HepG2 (cell line): ENCODE measurements around the gene ANKRD40. TPM values are rescaled to one million over a fixed set of nuclear protein-coding genes. Genes with fewer than 3 reads are reported as not detected.

Source experiments
- ETS1 ChIP-seq: sonication (generic); formaldehyde crosslinking; IDR thresholded peaks from 2 replicates; pipeline ENCODE4 v1.4.0; 2020; ENCODE audit warnings: missing genetic modification reagents
- EZH2 ChIP-seq: conservative IDR thresholded peaks from 2 replicates; pipeline ENCODE4 v1.6.1; 2012; ENCODE audit warnings: mild to moderate bottlenecking, low read depth, low read length, moderate library complexity
- FOXP1 ChIP-seq, 2 experiments: fragments of 450-650 bp in 1 of 2; IDR thresholded peaks; 2 replicates each; pipeline ENCODE4 v1.6.1; 2017 to 2018; ENCODE audit warnings: antibody characterized with exemption in 1 of 2
- HOXA5 ChIP-seq: sonication (generic); formaldehyde crosslinking; IDR thresholded peaks from 2 replicates; pipeline ENCODE4 v1.4.0; 2020; ENCODE audit warnings: missing genetic modification reagents
- IKZF1 ChIP-seq: fragments of 450-650 bp; IDR thresholded peaks from 2 replicates; pipeline ENCODE4 v1.7.1; 2016
- KDM2A ChIP-seq: sonication (generic); formaldehyde crosslinking; IDR thresholded peaks from 2 replicates; pipeline ENCODE4 v1.4.0; 2020; ENCODE audit warnings: low read depth, missing genetic modification reagents, borderline replicate concordance
- MATR3 ChIP-seq: sonication (generic); formaldehyde crosslinking; IDR thresholded peaks from 2 replicates; pipeline ENCODE4 v1.4.0; 2020; ENCODE audit warnings: missing genetic modification reagents
- MLLT10 ChIP-seq: sonication (generic); formaldehyde crosslinking; IDR thresholded peaks from 2 replicates; pipeline ENCODE4 v1.4.0; 2020; ENCODE audit warnings: missing genetic modification reagents
- NRL ChIP-seq: sonication (generic); formaldehyde crosslinking; IDR thresholded peaks from 2 replicates; pipeline ENCODE4 v1.5.0; 2020; ENCODE audit warnings: missing genetic modification reagents, mild to moderate bottlenecking, moderate library complexity, borderline replicate concordance
- RARA ChIP-seq: IDR thresholded peaks from 2 replicates; pipeline ENCODE4 v1.6.1; 2016; ENCODE audit warnings: missing genetic modification reagents, missing compliant biosample characterization
- RORA ChIP-seq: sonication (generic); formaldehyde crosslinking; IDR thresholded peaks from 2 replicates; pipeline ENCODE4 v1.5.0; 2020; ENCODE audit warnings: mild to moderate bottlenecking, missing genetic modification reagents, moderate library complexity
- TERF1 ChIP-seq: sonication (generic); formaldehyde crosslinking; IDR thresholded peaks from 2 replicates; pipeline ENCODE4 v1.8.0; 2022; ENCODE audit warnings: mild to moderate bottlenecking, missing genetic modification reagents, moderate library complexity
- ZBTB20 ChIP-seq: sonication (generic); formaldehyde crosslinking; IDR thresholded peaks from 2 replicates; pipeline ENCODE4 v1.8.1; 2023; ENCODE audit warnings: missing genetic modification reagents, low read depth, mild to moderate bottlenecking, borderline replicate concordance
- ZBTB43 ChIP-seq: sonication (generic); formaldehyde crosslinking; conservative IDR thresholded peaks from 2 replicates; pipeline ENCODE4 v1.4.0; 2020; ENCODE audit warnings: missing genetic modification reagents
- ZFYVE20 ChIP-seq: sonication (generic); formaldehyde crosslinking; IDR thresholded peaks from 2 replicates; pipeline ENCODE4 v1.8.0; 2023; ENCODE audit warnings: low read depth, mild to moderate bottlenecking, moderate library complexity, missing genetic modification reagents, borderline replicate concordance
- ZMAT3 ChIP-seq: sonication (generic); formaldehyde crosslinking; conservative IDR thresholded peaks from 2 replicates; pipeline ENCODE4 v1.7.0; 2021; ENCODE audit warnings: missing genetic modification reagents
- polyA plus RNA-seq, 8 experiments: library from polyadenylated mRNA; depleted of rRNA in 3 of 8; stranded (reverse) in 7 of 8; unstranded in 1 of 8; fragments of >200 nt; fragmentation: Illumina TruSeq in 4 of 8; extraction: Trizol in 4 of 8; gene quantifications; 2 replicates each; pipeline versions ENCODE4 v1.2.1 to v1.2.3, GENCODE V29; 2011 to 2016; ENCODE audit warnings: low read depth in 4 of 8, missing spikeins in 1 of 8, mixed read lengths in 1 of 8; ENCODE audit not compliant: insufficient read depth in 1 of 8
- total RNA-seq, 5 experiments: library from RNA; depleted of rRNA; stranded (reverse); fragments of >200 nt; fragmentation: Illumina TruSeq; extraction: Trizol; gene quantifications; 2 replicates each; pipeline ENCODE4 v1.2.3, GENCODE V29; 2016; ENCODE audit warnings: low read depth in 1 of 5
- TF ChIP-seq, protein P1 (sequence below): sonication (generic); formaldehyde crosslinking; conservative IDR thresholded peaks from 2 replicates; pipeline ENCODE4 v1.4.0; 2020; ENCODE audit warnings: mild to moderate bottlenecking, missing genetic modification reagents, moderate library complexity
- TF ChIP-seq, protein P2 (sequence below): sonication (generic); formaldehyde crosslinking; IDR thresholded peaks from 2 replicates; pipeline ENCODE4 v1.5.0; 2020; ENCODE audit warnings: mild to moderate bottlenecking, low read depth, missing genetic modification reagents, borderline replicate concordance
- TF ChIP-seq, protein P3 (sequence below): sonication (generic); formaldehyde crosslinking; IDR thresholded peaks from 2 replicates; pipeline ENCODE4 v1.4.0; 2020; ENCODE audit warnings: missing genetic modification reagents

ANKRD40 gene
- total and polyA plus RNA-seq, 2 of the 13 experiments (the other 11 are each of a cell fraction or from before 2014, with no cell fraction given), result 35.0 to 46.4 TPM

GRCh38 chr17:50667259-50668024, 40.3 kb downstream of the ANKRD40 start (continued):
- TF ChIP-seq ZBTB43 (CRISPR knock-in tag) (no peak), HOXA5 (CRISPR knock-in tag) (no peak), MLLT10 (CRISPR knock-in tag) (no peak), RORA (CRISPR knock-in tag) (no peak), ZFYVE20 (CRISPR knock-in tag) (no peak), IKZF1 (no peak), ETS1 (CRISPR knock-in tag) (no peak), RARA (no peak), TERF1 (CRISPR knock-in tag) (no peak), KDM2A (peak; percentile 7; the same call in 1 of the 2 replicates), MATR3 (CRISPR knock-in tag) (no peak), NRL (CRISPR knock-in tag) (no peak), ZBTB20 (CRISPR knock-in tag) (no peak), ZMAT3 (CRISPR knock-in tag) (no peak), FOXP1 (IDR thresholded peaks at IDR 0.05) (no peak), FOXP1 (CRISPR knock-in tag; IDR thresholded peaks at IDR 0.05) (no peak), EZH2 (no peak)
- TF ChIP-seq, protein P1, sequence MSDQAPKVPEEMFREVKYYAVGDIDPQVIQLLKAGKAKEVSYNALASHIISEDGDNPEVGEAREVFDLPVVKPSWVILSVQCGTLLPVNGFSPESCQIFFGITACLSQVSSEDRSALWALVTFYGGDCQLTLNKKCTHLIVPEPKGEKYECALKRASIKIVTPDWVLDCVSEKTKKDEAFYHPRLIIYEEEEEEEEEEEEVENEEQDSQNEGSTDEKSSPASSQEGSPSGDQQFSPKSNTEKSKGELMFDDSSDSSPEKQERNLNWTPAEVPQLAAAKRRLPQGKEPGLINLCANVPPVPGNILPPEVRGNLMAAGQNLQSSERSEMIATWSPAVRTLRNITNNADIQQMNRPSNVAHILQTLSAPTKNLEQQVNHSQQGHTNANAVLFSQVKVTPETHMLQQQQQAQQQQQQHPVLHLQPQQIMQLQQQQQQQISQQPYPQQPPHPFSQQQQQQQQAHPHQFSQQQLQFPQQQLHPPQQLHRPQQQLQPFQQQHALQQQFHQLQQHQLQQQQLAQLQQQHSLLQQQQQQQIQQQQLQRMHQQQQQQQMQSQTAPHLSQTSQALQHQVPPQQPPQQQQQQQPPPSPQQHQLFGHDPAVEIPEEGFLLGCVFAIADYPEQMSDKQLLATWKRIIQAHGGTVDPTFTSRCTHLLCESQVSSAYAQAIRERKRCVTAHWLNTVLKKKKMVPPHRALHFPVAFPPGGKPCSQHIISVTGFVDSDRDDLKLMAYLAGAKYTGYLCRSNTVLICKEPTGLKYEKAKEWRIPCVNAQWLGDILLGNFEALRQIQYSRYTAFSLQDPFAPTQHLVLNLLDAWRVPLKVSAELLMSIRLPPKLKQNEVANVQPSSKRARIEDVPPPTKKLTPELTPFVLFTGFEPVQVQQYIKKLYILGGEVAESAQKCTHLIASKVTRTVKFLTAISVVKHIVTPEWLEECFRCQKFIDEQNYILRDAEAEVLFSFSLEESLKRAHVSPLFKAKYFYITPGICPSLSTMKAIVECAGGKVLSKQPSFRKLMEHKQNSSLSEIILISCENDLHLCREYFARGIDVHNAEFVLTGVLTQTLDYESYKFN (CRISPR knock-in tag), result peak; percentile 17; the same call in 1 of the 2 replicates
- TF ChIP-seq, protein P2, sequence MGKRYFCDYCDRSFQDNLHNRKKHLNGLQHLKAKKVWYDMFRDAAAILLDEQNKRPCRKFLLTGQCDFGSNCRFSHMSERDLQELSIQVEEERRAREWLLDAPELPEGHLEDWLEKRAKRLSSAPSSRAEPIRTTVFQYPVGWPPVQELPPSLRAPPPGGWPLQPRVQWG (CRISPR knock-in tag), result no peak
- TF ChIP-seq, protein P3, sequence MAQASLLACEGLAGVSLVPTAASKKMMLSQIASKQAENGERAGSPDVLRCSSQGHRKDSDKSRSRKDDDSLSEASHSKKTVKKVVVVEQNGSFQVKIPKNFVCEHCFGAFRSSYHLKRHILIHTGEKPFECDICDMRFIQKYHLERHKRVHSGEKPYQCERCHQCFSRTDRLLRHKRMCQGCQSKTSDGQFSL (CRISPR knock-in tag), result no peak
